Upper lobe of left lung (tissue), 6 donors: ENCODE data around the gene TSLP. TPM values are rescaled to one million over a fixed set of nuclear protein-coding genes. Genes with fewer than 3 reads are reported as not detected.

Source experiments
- ATAC-seq, 2 donors: fragments of 200-7000 bp; cut with Tn5 transposase; one replicate each; pipeline ENCODE4 v1.9.1; 2022; ENCODE audit warnings: mild to moderate bottlenecking in 2 of 2, moderate library complexity in 2 of 2; ENCODE audit not compliant: low FRiP score in 2 of 2
- DNase-seq, 2 donors: peaks; one replicate each; pipeline ENCODE4 v3.0.0-alpha.2; 2019 to 2020
- H3K27ac ChIP-seq, 4 donors: fragments of 200-600 bp; sonication (generic); one replicate each; pipeline ENCODE4 v1.5.1; 2016 to 2019
- H3K27me3 ChIP-seq, 4 donors: fragments of 200-600 bp; sonication (generic); one replicate each; pipeline ENCODE4 v1.5.1; 2017 to 2019
- H3K36me3 ChIP-seq, 4 donors: fragments of 200-600 bp; sonication (generic); one replicate each; pipeline ENCODE4 v1.5.1; 2016 to 2019
- H3K4me1 ChIP-seq, 4 donors: fragments of 200-600 bp; sonication (generic); one replicate each; pipeline ENCODE4 v1.5.1; 2018 to 2019
- H3K4me3 ChIP-seq, 4 donors: fragments of 200-600 bp; sonication (generic); one replicate each; pipeline ENCODE4 v1.5.1; 2017 to 2019; ENCODE audit warnings: mild to moderate bottlenecking in 2 of 4, moderate library complexity in 1 of 4
- H3K9me3 ChIP-seq, 4 donors: fragments of 200-600 bp; sonication (generic); one replicate each; pipeline ENCODE4 v1.5.1; 2018 to 2019
- CTCF ChIP-seq, 6 experiments: fragments of 450-650 bp in 4 of 6; fragments of 200-600 bp in 2 of 6; sonication (generic) in 2 of 6; IDR thresholded peaks; one replicate each; pipeline ENCODE4 v1.5.1; 2016 to 2019; ENCODE audit warnings: antibody characterized with exemption in 6 of 6
- EP300 ChIP-seq, 4 donors: sonication (generic); formaldehyde crosslinking; IDR thresholded peaks; one replicate each; pipeline ENCODE4 v1.5.1; 2017; ENCODE audit warnings: antibody characterized with exemption in 4 of 4, control low read depth in 2 of 4
- POLR2A ChIP-seq, 4 donors: fragments of 450-650 bp; IDR thresholded peaks; one replicate each; pipeline ENCODE4 v1.5.1; 2016 to 2017; ENCODE audit warnings: antibody characterized with exemption in 4 of 4, mild to moderate bottlenecking in 2 of 4
- POLR2AphosphoS5 ChIP-seq, 2 donors: sonication (generic); formaldehyde crosslinking; IDR thresholded peaks; one replicate each; pipeline ENCODE4 v1.5.1; 2017; ENCODE audit warnings: antibody characterized with exemption in 2 of 2
- WGBS, 2 donors: methylation state at CpG; one replicate each; pipeline ENCODE4 v1.1.5; 2017 to 2018; 5-methylcytosine and 5-hydroxymethylcytosine counted together
- total RNA-seq, 6 donors: library from RNA; depleted of rRNA in 4 of 6; stranded (reverse); fragments of >200 nt in 4 of 6; gene quantifications; one replicate each; pipeline versions ENCODE4 v1.1.0 to v1.2.1, GENCODE V29; 2016 to 2021
- donor health status: DM: no; HTN: no; CAD: no; lungs with moderate emphysema.
- donor health status: DM: no; HTN: yes; CAD: no; lungs with severe emphysema.

The TSLP gene
- total RNA-seq, 6 donors from 2014 or later, result 0.20 to 1.2 (median 0.38) TPM; not detected in 2

- Histone ChIP-seq H3K36me3 (no peaks in the 10 kb centered on the region), H3K27me3 (peaks cover 0 to 3% (median 0%) of the 10 kb centered on the region in 4 donors), H3K4me1 (peaks cover 13 to 27% (median 20%) of the 10 kb centered on the region in 4 donors), H3K9me3 (no peaks in the 10 kb centered on the region), H3K4me3 (no peak overlapping the region), H3K27ac (no peak overlapping the region)
- peak in 1 of 2 donors; percentile 50 for DNase-seq
- TF ChIP-seq POLR2AphosphoS5 (IDR thresholded peaks at IDR 0.05) (peak in 1 of 2 donors; percentile 45), CTCF (IDR thresholded peaks at IDR 0.05) (no peak), POLR2A (IDR thresholded peaks at IDR 0.05) (no peak), EP300 (IDR thresholded peaks at IDR 0.05) (peak in 1 of 4 donors; percentile 37)
- ATAC-seq, result peak; percentile 74 to 84
Measured at GRCh38 chr5:111075520-111075919, 4.0 kb downstream of the TSLP start.

GRCh38 chr5:111076091-111076490 lies 4.6 kb downstream of the TSLP start:
- WGBS, 2 donors, result 45 to 57% methylated on average over 1 of the region's 1 CpG
- peaks cover 13 to 24% (median 18%) of the 10 kb centered on the region in 4 donors for H3K4me1 ChIP-seq
- no peak for TF ChIP-seq POLR2A (IDR thresholded peaks at IDR 0.05)
- TF ChIP-seq CTCF (IDR thresholded peaks at IDR 0.05), result no peak
- no peak for TF ChIP-seq EP300 (IDR thresholded peaks at IDR 0.05)
- no peak for TF ChIP-seq POLR2AphosphoS5 (IDR thresholded peaks at IDR 0.05)

GRCh38 chr5:111077678-111078077 lies 6.2 kb downstream of the TSLP start:
- DNase-seq (no peak), ATAC-seq (no peak)
- Histone ChIP-seq H3K27ac (no peak overlapping the region), H3K4me3 (no peak overlapping the region), H3K4me1 (peaks cover 13 to 24% (median 17%) of the 10 kb centered on the region in 4 donors), H3K27me3 (no peaks in the 10 kb centered on the region), H3K9me3 (no peaks in the 10 kb centered on the region), H3K36me3 (no peaks in the 10 kb centered on the region)
- no peak for TF ChIP-seq POLR2A (IDR thresholded peaks at IDR 0.05)
- no peak for TF ChIP-seq EP300 (IDR thresholded peaks at IDR 0.05)
- TF ChIP-seq POLR2AphosphoS5 (IDR thresholded peaks at IDR 0.05), result no peak
- no peak for TF ChIP-seq CTCF (IDR thresholded peaks at IDR 0.05)
- WGBS, 2 donors, result 56 to 65% methylated on average over 2 of the region's 2 CpGs

More at GRCh38 chr5:111076091-111076490, 4.6 kb downstream of the TSLP start:
- ATAC-seq, result no peak
- no peaks in the 10 kb centered on the region for H3K9me3 ChIP-seq
- no peak overlapping the region for H3K4me3 ChIP-seq
- no peaks in the 10 kb centered on the region for H3K36me3 ChIP-seq
- DNase-seq, result no peak
- H3K27ac ChIP-seq, result no peak overlapping the region
- H3K27me3 ChIP-seq, result peaks cover 0 to 3% (median 0%) of the 10 kb centered on the region in 4 donors

GRCh38 chr5:111079846-111080245 lies 8.3 kb downstream of the TSLP start:
- H3K36me3 ChIP-seq, result no peaks in the 10 kb centered on the region
- H3K27me3 ChIP-seq, result no peaks in the 10 kb centered on the region
- H3K4me3 ChIP-seq, result no peak overlapping the region
- TF ChIP-seq POLR2AphosphoS5 (IDR thresholded peaks at IDR 0.05), result no peak
- TF ChIP-seq POLR2A (IDR thresholded peaks at IDR 0.05), result no peak
- no peak for TF ChIP-seq CTCF (IDR thresholded peaks at IDR 0.05)
- TF ChIP-seq EP300 (IDR thresholded peaks at IDR 0.05), result no peak
- DNase-seq (no peak), ATAC-seq (no peak)
- no peak overlapping the region for H3K27ac ChIP-seq
- no peaks in the 10 kb centered on the region for H3K9me3 ChIP-seq
- peaks cover 0 to 8% (median 6%) of the 10 kb centered on the region in 4 donors for H3K4me1 ChIP-seq
- 88 to 95% methylated on average over 1 of the region's 1 CpG for WGBS, 2 donors

GRCh38 chr5:111083323-111083722 lies 11.8 kb downstream of the TSLP start:
- WGBS, 2 donors, result 45 to 48% methylated on average over 7 of the region's 7 CpGs
- H3K36me3 ChIP-seq, result no peaks in the 10 kb centered on the region

More at GRCh38 chr5:111083323-111083722, 11.8 kb downstream of the TSLP start:
- Histone ChIP-seq H3K27me3 (no peaks in the 10 kb centered on the region), H3K9me3 (no peaks in the 10 kb centered on the region), H3K4me3 (no peak overlapping the region), H3K27ac (no peak overlapping the region), H3K4me1 (no peaks in the 10 kb centered on the region)
- DNase-seq (no peak), ATAC-seq (no peak)
- TF ChIP-seq POLR2A (IDR thresholded peaks at IDR 0.05), result no peak
